SK-N-SH (cell line): ENCODE results near the gene ABHD17B. TPM values are rescaled to one million over a fixed set of nuclear protein-coding genes. Genes with fewer than 3 reads are reported as not detected.

Experiments
- CTCF ChIA-PET: fragments of 300-600, 350-600 bp; formaldehyde crosslinking; extraction: SDS; loops from one replicate; lab custom pipeline; 2021; lab: Yijun Ruan, JAX
- POLR2A ChIA-PET: fragments of 350-600 bp; sonication (Branson Sonifier 250); formaldehyde crosslinking; extraction: SDS; loops from one replicate; lab custom pipeline; 2020; ENCODE audit warnings: antibody characterized with exemption, inconsistent platforms; lab: Yijun Ruan, JAX
- DNase-seq: peaks from one replicate; pipeline ENCODE4 v3.0.0; 2012
- H2AFZ ChIP-seq: fragments of 200-600 bp; sonication (generic); 2 replicates; pipeline ENCODE4 v1.8.1; 2016; ENCODE audit warnings: antibody characterized with exemption, mild to moderate bottlenecking, low read depth
- H3F3A ChIP-seq: fragments of 200-600 bp; sonication (generic); replicated peaks from 2 replicates; pipeline ENCODE3; 2016; ENCODE audit warnings: antibody characterized with exemption, mild to moderate bottlenecking; ENCODE audit not compliant: insufficient read depth
- H3K27ac ChIP-seq, 2 experiments: fragments of 200-500 bp in 1 of 2; fragments of 200-600 bp in 1 of 2; sonication (Bioruptor generic) in 1 of 2; sonication (generic), shearing (Covaris generic) in 1 of 2; 2 replicates each; pipeline versions ENCODE4 v1.5.1 to v1.6.1; 2014 to 2016; ENCODE audit warnings: low read depth in 2 of 2, inconsistent platforms in 1 of 2, low read length in 1 of 2, mild to moderate bottlenecking in 1 of 2, mixed read lengths in 1 of 2
- H3K27me3 ChIP-seq: fragments of 200-600 bp; sonication (generic), shearing (Covaris generic); 2 replicates; pipeline ENCODE4 v1.6.1; 2016; ENCODE audit warnings: mixed run types; ENCODE audit not compliant: insufficient read depth
- H3K36me3 ChIP-seq, 2 experiments: fragments of 200-500 bp in 1 of 2; fragments of 200-600 bp in 1 of 2; sonication (Bioruptor generic) in 1 of 2; sonication (generic) in 1 of 2; replicated peaks in 1 of 2; 2 replicates each; pipeline versions ENCODE3 to v1.5.1; 2014 to 2016; ENCODE audit warnings: low read length in 1 of 2, mild to moderate bottlenecking in 1 of 2; ENCODE audit not compliant: insufficient read depth in 2 of 2, control insufficient read depth in 1 of 2
- H3K4me1 ChIP-seq, 2 experiments: fragments of 200-500 bp in 1 of 2; fragments of 200-600 bp in 1 of 2; sonication (Bioruptor generic) in 1 of 2; sonication (generic), shearing (Covaris generic) in 1 of 2; 2 replicates each; pipeline versions ENCODE4 v1.5.1 to v1.6.1; 2014 to 2016; ENCODE audit warnings: low read depth in 1 of 2, low read length in 1 of 2, mixed run types in 1 of 2; ENCODE audit not compliant: insufficient read depth in 2 of 2, control insufficient read depth in 1 of 2
- H3K4me2 ChIP-seq: fragments of 200-600 bp; sonication (generic), shearing (Covaris generic); 2 replicates; pipeline ENCODE4 v1.6.1; 2017; ENCODE audit warnings: mixed run types
- H3K4me3 ChIP-seq, 2 experiments: fragments of 200-500 bp in 1 of 2; fragments of 200-600 bp in 1 of 2; sonication (Bioruptor generic) in 1 of 2; sonication (generic), shearing (Covaris generic) in 1 of 2; 2 replicates each; pipeline versions ENCODE4 v1.5.1 to v1.8.1; 2014 to 2016; ENCODE audit warnings: low read depth in 2 of 2, inconsistent platforms in 1 of 2, low read length in 1 of 2, mild to moderate bottlenecking in 1 of 2, mixed read lengths in 1 of 2, moderate library complexity in 1 of 2
- H3K79me2 ChIP-seq: fragments of 200-600 bp; sonication (generic); 2 replicates; pipeline ENCODE4 v1.8.1; 2017; ENCODE audit warnings: mild to moderate bottlenecking; ENCODE audit not compliant: insufficient read depth
- H3K9ac ChIP-seq: fragments of 200-600 bp; sonication (generic); 2 replicates; pipeline ENCODE4 v1.6.1; 2017; ENCODE audit warnings: mixed run types
- H3K9me2 ChIP-seq: fragments of 200-600 bp; sonication (generic); 2 replicates; pipeline ENCODE4 v1.6.1; 2017; ENCODE audit warnings: mixed run types
- H3K9me3 ChIP-seq: fragments of 200-600 bp; sonication (generic); 2 replicates; pipeline ENCODE4 v1.6.1; 2017; ENCODE audit warnings: mixed run types, mild to moderate bottlenecking, moderate library complexity
- H4K20me1 ChIP-seq: fragments of 200-600 bp; sonication (generic); 2 replicates; pipeline ENCODE4 v1.6.1; 2017; ENCODE audit warnings: mild to moderate bottlenecking, mixed run types; ENCODE audit not compliant: insufficient read depth
- CHD2 ChIP-seq: fragments of 150-350 bp; IDR thresholded peaks from 2 replicates; pipeline ENCODE4 v1.6.1; 2018; ENCODE audit warnings: low read length; ENCODE audit not compliant: partially characterized antibody
- ELF1 ChIP-seq: IDR thresholded peaks from 2 replicates; pipeline ENCODE4 v1.4.0; 2012
- GABPA ChIP-seq: IDR thresholded peaks from 2 replicates; pipeline ENCODE4 v1.4.0; 2012; ENCODE audit warnings: low read depth, mild to moderate bottlenecking
- MAX ChIP-seq: IDR thresholded peaks from 2 replicates; pipeline ENCODE4 v1.4.0; 2012; ENCODE audit warnings: low read depth
- MEF2A ChIP-seq: IDR thresholded peaks from 2 replicates; pipeline ENCODE4 v1.4.0; 2012; ENCODE audit warnings: low read depth, borderline replicate concordance
- NRF1 ChIP-seq: IDR thresholded peaks from 2 replicates; pipeline ENCODE4 v1.6.1; 2012; ENCODE audit warnings: low read depth, mild to moderate bottlenecking, low read length
- RCOR1 ChIP-seq: fragments of 150-350 bp; IDR thresholded peaks from 2 replicates; pipeline ENCODE4 v1.6.1; 2017; ENCODE audit warnings: antibody characterized with exemption, low read length
- SIN3A ChIP-seq: IDR thresholded peaks from 2 replicates; pipeline ENCODE4 v1.6.1; 2012; ENCODE audit warnings: low read depth, mild to moderate bottlenecking, low read length, moderate library complexity, borderline replicate concordance
- SMC3 ChIP-seq: IDR thresholded peaks from 2 replicates; pipeline ENCODE4 v1.6.1; 2012; ENCODE audit warnings: low read depth, low read length, improper control_type of control experiment
- TAF1 ChIP-seq: IDR thresholded peaks from 2 replicates; pipeline ENCODE4 v1.6.1; 2012; ENCODE audit warnings: low read depth, mild to moderate bottlenecking, low read length, moderate library complexity, borderline replicate concordance
- TCF12 ChIP-seq: IDR thresholded peaks from 2 replicates; pipeline ENCODE4 v1.4.0; 2012
- USF2 ChIP-seq: fragments of 150-350 bp; IDR thresholded peaks from 2 replicates; pipeline ENCODE4 v1.6.1; 2017; ENCODE audit warnings: antibody characterized with exemption, low read length, low read depth, borderline replicate concordance
- WGBS: methylation state at CpG from one replicate; pipeline ENCODE4 v1.1.6; 2017; ENCODE audit warnings: low lambda C conversion rate; 5-methylcytosine and 5-hydroxymethylcytosine counted together
- polyA plus RNA-seq, 3 experiments: library from polyadenylated mRNA; depleted of rRNA; stranded (reverse); fragments of >200 nt; gene quantifications; 2 replicates each; pipeline ENCODE4 v1.2.3, GENCODE V29; 2012
- TF ChIP-seq, protein P1 (sequence below): fragments of 150-350 bp; IDR thresholded peaks from 2 replicates; pipeline ENCODE4 v1.6.1; 2016; ENCODE audit warnings: mild to moderate bottlenecking, low read depth, low read length

ABHD17B gene
- polyA plus RNA-seq, 1 of the 3 experiments (the other 2 are of a cell fraction) = 7.3 TPM

GRCh38 chr9:71830153-71830552, 80.8 kb downstream of the ABHD17B start:
- no peak for TF ChIP-seq USF2
- TF ChIP-seq GABPA = no peak
- TF ChIP-seq TAF1 = no peak
- no peak for TF ChIP-seq ELF1
- TF ChIP-seq, all 33 proteins: peak for 0
- Histone ChIP-seq H3K4me3 (no peak overlapping the region), H3K4me1 (no peaks in the 10 kb centered on the region), H2AFZ (no peak overlapping the region), H3K4me2 (no peak overlapping the region), H3F3A (no peaks in the 10 kb centered on the region), H4K20me1 (no peaks in the 10 kb centered on the region), H3K27ac (no peak overlapping the region), H3K9me2 (no peaks in the 10 kb centered on the region), H3K9me3 (0 out of 2 replicates have a peak, but pooled peaks cover 4% of the 10 kb centered on the region), H3K27me3 (no peaks in the 10 kb centered on the region; the same call in 1 of the 2 replicates), H3K79me2 (no peaks in the 10 kb centered on the region), H3K9ac (no peak overlapping the region), H3K36me3 (no peaks in the 10 kb centered on the region)
- no peak for DNase-seq
- ChIA-PET CTCF (interaction anchor here (1.6 kb wide), 1 partner anchor 195 kb away, joined by 5 read pairs; no protein-coding TSS in a partner anchor), POLR2A (no interaction called here)
- WGBS = 30% methylated on average over 2 of the region's 3 CpGs

- H3K4me3 ChIP-seq = no peak overlapping the region
- H4K20me1 ChIP-seq = no peaks in the 10 kb centered on the region
- H3K9me3 ChIP-seq = no peaks in the 10 kb centered on the region
- POLR2A ChIA-PET = no interaction called here
- H3K79me2 ChIP-seq = no peaks in the 10 kb centered on the region
- H3F3A ChIP-seq = no peaks in the 10 kb centered on the region
- WGBS = 23% methylated on average over 2 of the region's 2 CpGs
- H3K36me3 ChIP-seq = no peaks in the 10 kb centered on the region
- H3K4me1 ChIP-seq = no peaks in the 10 kb centered on the region; a peak in 1 of 4 replicates
- no peak for TF ChIP-seq RCOR1
- no peak for TF ChIP-seq NRF1
- TF ChIP-seq MAX = no peak
- TF ChIP-seq TCF12 = no peak
- TF ChIP-seq CHD2 = no peak
- TF ChIP-seq SIN3A = no peak
- TF ChIP-seq, protein P1, sequence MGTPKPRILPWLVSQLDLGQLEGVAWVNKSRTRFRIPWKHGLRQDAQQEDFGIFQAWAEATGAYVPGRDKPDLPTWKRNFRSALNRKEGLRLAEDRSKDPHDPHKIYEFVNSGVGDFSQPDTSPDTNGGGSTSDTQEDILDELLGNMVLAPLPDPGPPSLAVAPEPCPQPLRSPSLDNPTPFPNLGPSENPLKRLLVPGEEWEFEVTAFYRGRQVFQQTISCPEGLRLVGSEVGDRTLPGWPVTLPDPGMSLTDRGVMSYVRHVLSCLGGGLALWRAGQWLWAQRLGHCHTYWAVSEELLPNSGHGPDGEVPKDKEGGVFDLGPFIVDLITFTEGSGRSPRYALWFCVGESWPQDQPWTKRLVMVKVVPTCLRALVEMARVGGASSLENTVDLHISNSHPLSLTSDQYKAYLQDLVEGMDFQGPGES = no peak
- no peak for TF ChIP-seq SMC3
- TF ChIP-seq MEF2A = no peak
- TF ChIP-seq, all 33 proteins: peak for 0
- DNase-seq = no peak
- Histone ChIP-seq H3K9me2 (no peaks in the 10 kb centered on the region), H3K9ac (no peak overlapping the region), H3K4me2 (no peak overlapping the region), H3K27ac (no peak overlapping the region), H3K27me3 (no peaks in the 10 kb centered on the region; the same call in 1 of the 2 replicates), H2AFZ (no peak overlapping the region)
- CTCF ChIA-PET = interaction anchor here (2.4 kb wide), 1 partner anchor 7 kb away, joined by 9 read pairs; no protein-coding TSS in a partner anchor
Measured at GRCh38 chr9:71826279-71826678, 84.7 kb downstream of the ABHD17B start.
